ENCODE results near the gene CRIP2.

CRIP2 gene

DNA sequence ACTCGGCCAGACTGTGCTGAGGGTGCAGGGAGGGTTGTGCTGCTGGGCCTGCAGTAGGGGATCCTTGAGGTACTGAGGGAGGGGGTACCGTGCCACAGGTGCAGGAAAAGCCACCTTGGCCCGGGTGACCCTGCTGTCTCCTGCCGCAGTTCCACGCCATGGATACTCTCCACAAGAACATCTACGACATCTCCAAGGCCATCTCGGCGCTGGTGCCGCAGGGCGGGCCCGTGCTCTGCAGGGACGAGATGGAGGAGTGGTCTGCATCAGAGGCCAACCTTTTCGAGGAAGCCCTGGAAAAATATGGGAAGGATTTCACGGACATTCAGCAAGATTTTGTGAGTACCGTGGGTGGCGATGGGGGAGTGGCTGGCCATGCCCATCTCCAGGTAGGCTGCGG is 14.0 kb upstream of the CRIP2 start:
- H3K4me3 ChIP-seq (ENCODE audit: low read length in 2 of 2): no peak overlapping the region
- no peaks in the 10 kb centered on the region for H3K4me1 ChIP-seq (ENCODE audit: control insufficient read depth in 2 of 2, insufficient read depth in 2 of 2, low read length in 2 of 2)
- H3K9ac ChIP-seq (ENCODE audit: low read depth in 1 of 2, low read length in 2 of 2): no peak overlapping the region
- H3K27ac ChIP-seq (ENCODE audit: low read depth in 2 of 2, low read length in 2 of 2): no peak overlapping the region
- no peaks in the 10 kb centered on the region for H3K9me3 ChIP-seq (ENCODE audit: control insufficient read depth in 2 of 2, low read length in 2 of 2)
- H3K27me3 ChIP-seq (ENCODE audit: control insufficient read depth in 2 of 2, insufficient read depth in 2 of 2, low read length in 2 of 2): no peaks in the 10 kb centered on the region
- H3K36me3 ChIP-seq (ENCODE audit: control insufficient read depth in 2 of 2, insufficient read depth in 2 of 2, low read length in 2 of 2): peaks cover 26 to 50% of the 10 kb centered on the region in 2 donors

DNA sequence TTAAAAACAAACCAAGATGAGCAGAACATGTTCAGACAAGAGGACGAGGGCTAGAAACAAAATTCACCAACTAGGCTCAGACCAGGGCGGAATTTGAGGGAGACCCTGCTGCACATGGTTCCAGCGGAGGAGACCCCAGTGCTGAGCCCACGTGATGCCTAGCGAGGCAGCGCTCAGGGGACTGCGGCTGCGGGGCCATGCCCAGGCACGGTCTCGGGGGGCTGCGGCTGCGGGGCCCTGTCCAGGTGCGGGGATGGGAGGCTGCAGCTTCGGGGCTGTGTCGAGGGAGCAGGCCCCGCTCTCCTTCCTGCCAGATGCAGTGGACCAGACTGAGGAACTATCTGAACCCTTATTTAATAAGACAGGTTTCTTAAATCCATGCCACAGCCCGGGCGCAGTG is 12.7 kb upstream of the CRIP2 start:
- Histone ChIP-seq H3K27ac (ENCODE audit: low read depth in 2 of 2, low read length in 2 of 2) (no peak overlapping the region), H3K9ac (ENCODE audit: low read depth in 1 of 2, low read length in 2 of 2) (no peak overlapping the region), H3K4me3 (ENCODE audit: low read length in 2 of 2) (no peak overlapping the region), H3K4me1 (ENCODE audit: control insufficient read depth in 2 of 2, insufficient read depth in 2 of 2, low read length in 2 of 2) (no peaks in the 10 kb centered on the region), H3K36me3 (ENCODE audit: control insufficient read depth in 2 of 2, insufficient read depth in 2 of 2, low read length in 2 of 2) (peaks cover 32 to 45% of the 10 kb centered on the region in 2 donors), H3K9me3 (ENCODE audit: control insufficient read depth in 2 of 2, low read length in 2 of 2) (no peaks in the 10 kb centered on the region), H3K27me3 (ENCODE audit: control insufficient read depth in 2 of 2, insufficient read depth in 2 of 2, low read length in 2 of 2) (no peaks in the 10 kb centered on the region)

DNA sequence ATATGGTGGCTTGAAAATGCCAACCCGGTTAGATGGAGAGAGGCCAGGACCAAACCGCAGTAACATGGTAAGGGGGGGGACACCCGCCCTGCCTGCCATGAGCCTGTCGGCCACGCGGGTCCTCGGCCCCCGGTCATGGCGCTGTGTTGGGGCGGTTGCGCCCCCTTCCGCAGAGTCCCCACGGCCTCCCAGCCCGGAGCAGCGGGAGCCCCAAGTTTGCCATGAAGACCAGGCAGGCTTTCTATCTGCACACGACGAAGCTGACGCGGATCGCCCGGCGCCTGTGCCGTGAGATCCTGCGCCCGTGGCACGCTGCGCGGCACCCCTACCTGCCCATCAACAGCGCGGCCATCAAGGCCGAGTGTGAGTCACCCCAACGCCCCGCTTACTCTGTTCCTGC is 10.1 kb upstream of the CRIP2 start:
- peaks cover 34 to 42% of the 10 kb centered on the region in 2 donors for H3K36me3 ChIP-seq (ENCODE audit: control insufficient read depth in 2 of 2, insufficient read depth in 2 of 2, low read length in 2 of 2)
- H3K9me3 ChIP-seq (ENCODE audit: control insufficient read depth in 2 of 2, low read length in 2 of 2): no peaks in the 10 kb centered on the region
- no peaks in the 10 kb centered on the region for H3K27me3 ChIP-seq (ENCODE audit: control insufficient read depth in 2 of 2, insufficient read depth in 2 of 2, low read length in 2 of 2)
- H3K27ac ChIP-seq (ENCODE audit: low read depth in 2 of 2, low read length in 2 of 2): no peak overlapping the region
- H3K9ac ChIP-seq (ENCODE audit: low read depth in 1 of 2, low read length in 2 of 2): no peak overlapping the region
- no peaks in the 10 kb centered on the region for H3K4me1 ChIP-seq (ENCODE audit: control insufficient read depth in 2 of 2, insufficient read depth in 2 of 2, low read length in 2 of 2)
- no peak overlapping the region for H3K4me3 ChIP-seq (ENCODE audit: low read length in 2 of 2)

DNA sequence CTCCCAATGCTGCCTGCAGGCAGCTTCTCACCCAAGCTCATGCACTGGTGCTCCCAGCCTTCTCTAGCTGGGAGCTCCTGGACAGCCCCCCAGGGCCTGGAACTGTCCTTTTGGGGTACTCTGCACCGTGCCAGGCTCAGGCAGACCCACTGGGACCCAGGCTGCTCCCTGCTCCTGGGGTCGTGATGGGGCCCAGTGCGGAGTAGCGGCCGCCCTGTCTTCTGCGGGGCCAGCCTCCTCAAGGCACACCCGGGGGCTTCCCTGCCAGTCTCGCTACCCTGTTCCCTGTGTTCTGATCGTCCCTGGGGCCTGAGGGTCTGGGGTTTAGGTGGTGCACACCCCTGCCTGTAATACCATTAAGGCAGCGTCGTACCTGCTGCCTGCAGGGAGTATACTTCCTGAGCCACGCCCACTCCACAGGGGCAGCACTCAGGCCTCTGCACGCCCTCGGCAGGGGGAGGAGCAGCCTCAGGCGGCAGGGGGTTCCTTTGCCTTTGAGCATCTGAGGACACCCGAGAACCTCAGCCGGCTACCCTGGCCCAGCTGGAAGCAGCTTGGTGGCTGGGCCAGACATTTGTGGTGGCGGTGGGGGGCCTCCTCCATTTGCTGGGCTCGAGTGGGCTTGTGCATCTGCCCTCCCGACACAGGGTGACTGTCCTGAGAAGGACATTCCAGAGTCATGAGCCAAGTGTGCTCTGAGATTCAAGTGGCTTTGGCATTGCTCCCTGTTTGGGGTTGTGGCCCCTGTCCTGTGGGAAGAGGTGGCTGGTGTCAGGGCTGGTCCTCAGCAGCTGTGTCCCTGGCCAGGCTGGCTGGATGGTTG is 9.2 kb upstream of the CRIP2 start:
- Histone ChIP-seq H3K9me3 (ENCODE audit: control insufficient read depth in 2 of 2, low read length in 2 of 2) (no peaks in the 10 kb centered on the region), H3K36me3 (ENCODE audit: control insufficient read depth in 2 of 2, insufficient read depth in 2 of 2, low read length in 2 of 2) (peaks cover 30 to 38% of the 10 kb centered on the region in 2 donors), H3K27me3 (ENCODE audit: control insufficient read depth in 2 of 2, insufficient read depth in 2 of 2, low read length in 2 of 2) (no peaks in the 10 kb centered on the region), H3K9ac (ENCODE audit: low read depth in 1 of 2, low read length in 2 of 2) (no peak overlapping the region), H3K4me1 (ENCODE audit: control insufficient read depth in 2 of 2, insufficient read depth in 2 of 2, low read length in 2 of 2) (no peaks in the 10 kb centered on the region), H3K27ac (ENCODE audit: low read depth in 2 of 2, low read length in 2 of 2) (no peak overlapping the region), H3K4me3 (ENCODE audit: low read length in 2 of 2) (no peak overlapping the region)

DNA sequence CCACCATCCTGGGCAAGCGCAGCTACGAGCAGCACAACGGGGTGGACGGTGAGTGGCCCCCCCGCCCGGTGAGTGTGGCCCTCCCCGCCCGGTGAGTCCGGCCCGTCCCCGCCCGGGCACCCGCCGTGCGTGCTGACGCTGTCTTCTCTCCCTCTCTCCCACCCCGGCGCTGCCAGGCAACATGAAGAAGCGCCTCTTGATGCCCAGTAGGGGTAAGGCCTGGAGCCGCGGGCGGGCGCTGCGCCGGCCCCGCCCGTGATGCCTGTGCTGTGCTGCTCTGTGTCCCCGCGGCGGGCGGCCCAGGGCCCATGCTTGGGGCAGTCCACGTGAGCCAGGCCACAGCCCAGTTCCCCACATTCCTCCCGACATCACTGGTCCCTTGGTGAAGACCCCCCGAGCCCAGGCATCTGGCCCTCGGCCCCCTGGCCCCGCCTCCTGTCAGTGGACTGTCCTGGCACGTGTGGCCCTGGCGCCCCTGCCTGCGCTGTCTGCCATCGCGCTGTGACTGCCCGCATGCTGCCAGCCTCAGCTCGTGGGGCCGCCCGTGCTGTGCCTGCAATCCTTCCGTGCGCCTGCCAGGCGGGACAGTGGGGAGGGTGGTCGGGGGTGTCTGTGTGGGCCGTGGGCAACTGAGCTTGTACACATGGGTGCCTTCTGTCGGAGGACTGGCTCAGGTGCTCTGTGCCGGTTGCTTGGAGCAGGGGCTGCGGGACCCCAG is 7.9 kb upstream of the CRIP2 start:
- peaks cover 18 to 25% of the 10 kb centered on the region in 2 donors for H3K36me3 ChIP-seq (ENCODE audit: control insufficient read depth in 2 of 2, insufficient read depth in 2 of 2, low read length in 2 of 2)
- no peaks in the 10 kb centered on the region for H3K27me3 ChIP-seq (ENCODE audit: control insufficient read depth in 2 of 2, insufficient read depth in 2 of 2, low read length in 2 of 2)
- no peak overlapping the region for H3K27ac ChIP-seq (ENCODE audit: low read depth in 2 of 2, low read length in 2 of 2)
- H3K4me3 ChIP-seq (ENCODE audit: low read length in 2 of 2): no peak overlapping the region
- H3K4me1 ChIP-seq (ENCODE audit: control insufficient read depth in 2 of 2, insufficient read depth in 2 of 2, low read length in 2 of 2): no peaks in the 10 kb centered on the region
- no peak overlapping the region for H3K9ac ChIP-seq (ENCODE audit: low read depth in 1 of 2, low read length in 2 of 2)
- no peaks in the 10 kb centered on the region for H3K9me3 ChIP-seq (ENCODE audit: control insufficient read depth in 2 of 2, low read length in 2 of 2)

DNA sequence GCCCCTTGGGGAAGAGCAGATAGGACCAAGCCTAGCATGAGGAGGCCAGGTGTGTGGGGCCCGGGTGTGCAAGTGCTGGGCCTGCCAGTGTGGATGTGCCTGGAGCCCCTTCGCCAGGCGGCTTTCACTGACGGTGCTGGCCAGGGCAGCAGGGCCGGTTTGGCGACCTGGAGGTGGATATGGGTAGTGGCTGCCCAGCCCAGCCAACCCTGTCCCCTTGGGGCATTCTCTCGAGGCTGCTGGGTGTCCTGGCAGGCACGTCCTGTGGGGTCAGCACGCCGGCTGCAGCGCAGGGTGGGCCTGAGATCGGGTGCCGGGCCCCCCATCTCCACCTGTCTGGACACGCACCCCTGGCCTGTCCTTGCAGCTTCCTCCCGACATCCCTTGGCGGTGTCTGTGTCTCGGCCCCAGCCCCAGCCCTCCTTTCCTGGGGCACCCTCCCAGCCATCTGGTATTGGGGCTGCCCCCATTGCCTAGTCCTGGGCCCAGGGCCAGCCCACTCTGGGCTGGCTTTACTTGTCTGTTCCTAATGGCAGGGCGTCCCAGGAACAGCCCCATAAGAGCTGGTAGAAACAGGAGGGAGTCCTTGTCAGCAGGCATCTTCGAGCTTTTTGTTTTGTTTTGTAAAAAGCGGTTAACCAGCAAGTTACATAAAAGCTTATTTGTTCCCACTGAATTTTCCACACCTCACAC is 7.2 kb upstream of the CRIP2 start:
- no peak overlapping the region for H3K4me3 ChIP-seq (ENCODE audit: low read length in 2 of 2)
- H3K9me3 ChIP-seq (ENCODE audit: control insufficient read depth in 2 of 2, low read length in 2 of 2): no peaks in the 10 kb centered on the region
- H3K27ac ChIP-seq (ENCODE audit: low read depth in 2 of 2, low read length in 2 of 2): no peak overlapping the region
- no peaks in the 10 kb centered on the region for H3K4me1 ChIP-seq (ENCODE audit: control insufficient read depth in 2 of 2, insufficient read depth in 2 of 2, low read length in 2 of 2)
- no peaks in the 10 kb centered on the region for H3K27me3 ChIP-seq (ENCODE audit: control insufficient read depth in 2 of 2, insufficient read depth in 2 of 2, low read length in 2 of 2)
- H3K9ac ChIP-seq (ENCODE audit: low read depth in 1 of 2, low read length in 2 of 2): no peak overlapping the region
- H3K36me3 ChIP-seq (ENCODE audit: control insufficient read depth in 2 of 2, insufficient read depth in 2 of 2, low read length in 2 of 2): peaks cover 18 to 25% of the 10 kb centered on the region in 2 donors

DNA sequence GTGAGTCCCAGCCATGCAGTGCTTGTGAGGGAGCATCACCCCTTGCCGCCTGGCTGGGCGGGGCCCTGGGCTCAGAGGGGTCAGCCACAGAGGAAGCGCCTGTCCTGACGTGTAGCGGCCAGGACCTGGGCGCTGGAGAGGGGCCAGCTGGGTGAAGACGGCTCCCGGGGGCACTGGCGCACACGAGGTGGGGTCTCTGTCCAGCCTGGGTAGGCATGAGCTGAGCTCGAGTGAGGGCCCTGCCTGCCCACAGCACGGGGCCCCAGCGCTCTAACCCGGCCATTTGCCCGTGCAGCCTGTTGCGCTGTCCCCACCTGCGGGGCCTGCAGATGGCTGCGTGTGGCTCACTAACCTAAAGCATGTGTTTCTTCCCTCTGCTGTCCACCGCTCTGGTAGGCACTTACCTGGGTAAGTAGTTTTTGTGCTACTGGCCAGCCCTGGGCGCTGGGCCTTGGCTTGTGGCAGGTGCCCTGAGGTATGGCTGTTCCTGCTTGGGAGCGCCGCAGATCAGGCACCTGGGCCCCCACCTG is 6.6 kb upstream of the CRIP2 start:
- Histone ChIP-seq H3K9me3 (ENCODE audit: control insufficient read depth in 2 of 2, low read length in 2 of 2) (no peaks in the 10 kb centered on the region), H3K27ac (ENCODE audit: low read depth in 2 of 2, low read length in 2 of 2) (no peak overlapping the region), H3K4me3 (ENCODE audit: low read length in 2 of 2) (no peak overlapping the region), H3K4me1 (ENCODE audit: control insufficient read depth in 2 of 2, insufficient read depth in 2 of 2, low read length in 2 of 2) (peaks cover 0 to 1% of the 10 kb centered on the region in 2 donors), H3K36me3 (ENCODE audit: control insufficient read depth in 2 of 2, insufficient read depth in 2 of 2, low read length in 2 of 2) (peaks cover 18 to 21% of the 10 kb centered on the region in 2 donors), H3K9ac (ENCODE audit: low read depth in 1 of 2, low read length in 2 of 2) (no peak overlapping the region), H3K27me3 (ENCODE audit: control insufficient read depth in 2 of 2, insufficient read depth in 2 of 2, low read length in 2 of 2) (no peaks in the 10 kb centered on the region)

DNA sequence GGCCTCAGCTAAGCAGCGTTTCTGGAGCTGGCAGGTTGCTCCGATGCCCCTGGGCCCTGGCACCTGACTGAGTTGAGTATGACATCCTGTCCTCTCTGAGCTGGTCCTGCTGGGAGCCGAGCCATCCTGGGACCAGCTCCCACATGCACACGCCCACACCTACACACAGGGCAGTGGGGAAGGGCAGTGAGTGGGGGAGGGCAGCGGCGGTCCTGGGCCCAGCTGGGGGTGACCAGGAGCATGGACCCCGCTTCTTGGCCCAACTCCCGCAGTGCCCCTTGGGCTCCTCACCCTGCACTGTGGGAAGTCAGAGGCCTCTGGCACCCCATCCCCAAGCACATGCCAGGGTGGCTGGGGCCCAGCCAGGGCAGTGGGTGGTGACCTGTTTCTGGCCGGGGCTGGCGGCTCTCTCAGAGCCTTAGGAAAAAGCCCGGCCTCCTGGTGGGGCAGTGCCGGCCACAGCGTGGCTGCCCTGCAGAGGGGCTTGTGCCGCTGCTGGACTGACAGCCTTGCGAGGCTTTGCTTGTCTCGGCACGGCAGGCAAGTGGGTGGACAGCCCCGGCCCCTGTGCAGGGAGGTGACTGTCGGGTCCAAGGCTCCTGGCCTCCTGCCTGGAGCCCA is 5.9 kb upstream of the CRIP2 start:
- Histone ChIP-seq H3K27ac (ENCODE audit: low read depth in 2 of 2, low read length in 2 of 2) (no peak overlapping the region), H3K4me3 (ENCODE audit: low read length in 2 of 2) (no peak overlapping the region), H3K27me3 (ENCODE audit: control insufficient read depth in 2 of 2, insufficient read depth in 2 of 2, low read length in 2 of 2) (peaks cover 0 to 3% of the 10 kb centered on the region in 2 donors), H3K9ac (ENCODE audit: low read depth in 1 of 2, low read length in 2 of 2) (no peak overlapping the region), H3K9me3 (ENCODE audit: control insufficient read depth in 2 of 2, low read length in 2 of 2) (no peaks in the 10 kb centered on the region), H3K4me1 (ENCODE audit: control insufficient read depth in 2 of 2, insufficient read depth in 2 of 2, low read length in 2 of 2) (peaks cover 5 to 8% of the 10 kb centered on the region in 2 donors), H3K36me3 (ENCODE audit: control insufficient read depth in 2 of 2, insufficient read depth in 2 of 2, low read length in 2 of 2) (peaks cover 16 to 18% of the 10 kb centered on the region in 2 donors)

DNA sequence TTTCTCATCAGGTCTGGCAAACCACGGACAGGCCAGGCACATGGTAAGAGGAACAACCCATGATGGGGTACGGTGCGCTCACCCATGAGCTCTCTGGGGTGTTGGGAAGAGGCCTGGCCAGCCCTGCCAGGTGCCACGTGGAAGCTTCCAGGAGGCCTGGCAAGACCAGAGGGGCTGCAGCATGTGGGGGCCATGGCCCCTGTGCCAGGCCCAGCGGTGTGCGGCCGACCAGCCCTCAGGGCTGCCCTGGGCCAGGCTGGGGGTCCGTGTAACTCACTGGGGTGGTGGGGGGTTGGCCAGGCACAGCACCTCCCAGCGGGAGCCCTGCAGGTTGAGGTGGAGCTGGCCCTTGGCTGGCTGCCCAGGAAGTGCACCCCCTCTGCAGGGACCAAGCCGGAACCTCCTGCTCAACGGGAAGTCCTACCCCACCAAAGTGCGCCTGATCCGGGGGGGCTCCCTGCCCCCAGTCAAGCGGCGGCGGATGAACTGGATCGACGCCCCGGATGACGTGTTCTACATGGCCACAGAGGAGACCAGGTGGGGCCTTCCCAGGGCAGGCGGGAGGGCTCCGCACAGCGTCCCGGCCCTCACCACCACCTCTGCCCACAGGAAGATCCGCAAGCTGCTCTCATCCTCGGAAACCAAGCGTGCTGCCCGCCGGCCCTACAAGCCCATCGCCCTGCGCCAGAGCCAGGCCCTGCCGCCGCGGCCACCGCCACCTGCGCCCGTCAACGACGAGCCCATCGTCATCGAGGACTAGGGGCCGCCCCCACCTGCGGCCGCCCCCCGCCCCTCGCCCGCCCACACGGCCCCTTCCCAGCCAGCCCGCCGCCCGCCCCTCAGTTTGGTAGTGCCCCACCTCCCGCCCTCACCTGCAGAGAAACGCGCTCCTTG is 4.9 kb upstream of the CRIP2 start:
- Histone ChIP-seq H3K36me3 (ENCODE audit: control insufficient read depth in 2 of 2, insufficient read depth in 2 of 2, low read length in 2 of 2) (peaks cover 10 to 12% of the 10 kb centered on the region in 2 donors), H3K27ac (ENCODE audit: low read depth in 2 of 2, low read length in 2 of 2) (no peak overlapping the region), H3K4me1 (ENCODE audit: control insufficient read depth in 2 of 2, insufficient read depth in 2 of 2, low read length in 2 of 2) (peaks cover 8 to 10% of the 10 kb centered on the region in 2 donors), H3K4me3 (ENCODE audit: low read length in 2 of 2) (no peak overlapping the region), H3K27me3 (ENCODE audit: control insufficient read depth in 2 of 2, insufficient read depth in 2 of 2, low read length in 2 of 2) (peaks cover 0 to 3% of the 10 kb centered on the region in 2 donors), H3K9ac (ENCODE audit: low read depth in 1 of 2, low read length in 2 of 2) (no peak overlapping the region), H3K9me3 (ENCODE audit: control insufficient read depth in 2 of 2, low read length in 2 of 2) (no peaks in the 10 kb centered on the region)

Data from mucosa of rectum (tissue), 2 donors.